Parathyroid adenoma (tissue), 2 donors: Measurements from ENCODE around the gene ARHGEF7.

Experiments used
- H2AFZ ChIP-seq: fragments of 300-600 bp; sonication (generic); one replicate; pipeline ENCODE4 v1.7.0; 2017; ENCODE audit warnings: antibody characterized with exemption, mild to moderate bottlenecking
- H3K27ac ChIP-seq: fragments of 300-600 bp; sonication (generic); one replicate; pipeline ENCODE4 v1.7.0; 2017
- H3K27me3 ChIP-seq: fragments of 300-600 bp; sonication (generic); one replicate; pipeline ENCODE4 v1.7.0; 2017; ENCODE audit warnings: low read length; ENCODE audit not compliant: control insufficient read depth, insufficient read depth
- H3K36me3 ChIP-seq: fragments of 300-600 bp; sonication (generic); one replicate; pipeline ENCODE4 v1.7.0; 2017; ENCODE audit warnings: low read length; ENCODE audit not compliant: control insufficient read depth, insufficient read depth
- H3K4me1 ChIP-seq: fragments of 300-600 bp; sonication (generic); one replicate; pipeline ENCODE4 v1.7.0; 2017; ENCODE audit warnings: control low read depth
- H3K4me2 ChIP-seq: fragments of 300-600 bp; sonication (generic); one replicate; pipeline ENCODE4 v1.7.0; 2017; ENCODE audit warnings: low read length
- H3K4me3 ChIP-seq: fragments of 300-600 bp; sonication (generic); one replicate; pipeline ENCODE4 v1.7.0; 2017; ENCODE audit warnings: low read depth, low read length
- H3K79me2 ChIP-seq: fragments of 300-600 bp; sonication (generic); one replicate; pipeline ENCODE4 v1.7.0; 2017; ENCODE audit warnings: control low read depth
- H3K9ac ChIP-seq: fragments of 300-600 bp; sonication (generic); one replicate; pipeline ENCODE4 v1.7.0; 2017; ENCODE audit warnings: mild to moderate bottlenecking
- H3K9me3 ChIP-seq: fragments of 300-600 bp; sonication (generic); one replicate; pipeline ENCODE4 v1.7.0; 2017; ENCODE audit warnings: low read length; ENCODE audit not compliant: control insufficient read depth
- CTCF ChIP-seq: fragments of 300-600 bp; sonication (generic); IDR thresholded peaks from one replicate; pipeline ENCODE4 v1.7.0; 2017; ENCODE audit warnings: antibody characterized with exemption, mild to moderate bottlenecking
- donor health status: primary hyperparathyroidism.

Gene ARHGEF7

GRCh38 chr13:111317042-111317550 is 202.0 kb downstream of the ARHGEF7 start:
- Histone ChIP-seq H3K27me3 (no peaks in the 10 kb centered on the region), H2AFZ (no peak overlapping the region), H3K9me3 (no peaks in the 10 kb centered on the region), H3K27ac (no peak overlapping the region), H3K9ac (no peak overlapping the region), H3K79me2 (no peaks in the 10 kb centered on the region), H3K4me1 (no peaks in the 10 kb centered on the region), H3K4me2 (no peak overlapping the region), H3K36me3 (no peaks in the 10 kb centered on the region), H3K4me3 (no peak overlapping the region)
- no peak for TF ChIP-seq CTCF

- Histone ChIP-seq H3K79me2 (no peaks in the 10 kb centered on the region), H3K27me3 (no peaks in the 10 kb centered on the region), H3K4me1 (no peaks in the 10 kb centered on the region), H3K9me3 (no peaks in the 10 kb centered on the region), H2AFZ (no peak overlapping the region), H3K27ac (no peak overlapping the region), H3K4me3 (no peak overlapping the region), H3K4me2 (no peak overlapping the region), H3K9ac (no peak overlapping the region), H3K36me3 (no peaks in the 10 kb centered on the region)
- no peak for TF ChIP-seq CTCF
These were observed 202.6 kb downstream of the ARHGEF7 start for GRCh38 chr13:111317571-111318345.

GRCh38 chr13:111318386-111318785 is 203.3 kb downstream of the ARHGEF7 start:
- Histone ChIP-seq H3K9ac (no peak overlapping the region), H3K27ac (no peak overlapping the region), H3K4me1 (no peaks in the 10 kb centered on the region), H3K4me2 (no peak overlapping the region), H2AFZ (no peak overlapping the region), H3K4me3 (no peak overlapping the region), H3K27me3 (no peaks in the 10 kb centered on the region), H3K9me3 (no peaks in the 10 kb centered on the region), H3K36me3 (no peaks in the 10 kb centered on the region), H3K79me2 (no peaks in the 10 kb centered on the region)
- TF ChIP-seq CTCF, result no peak

GRCh38 chr13:111319521-111319920 is 204.4 kb downstream of the ARHGEF7 start:
- H3K36me3 ChIP-seq, result no peaks in the 10 kb centered on the region
- TF ChIP-seq CTCF, result no peak
- no peak overlapping the region for H3K4me3 ChIP-seq

More at GRCh38 chr13:111319521-111319920, 204.4 kb downstream of the ARHGEF7 start:
- Histone ChIP-seq H3K9me3 (no peaks in the 10 kb centered on the region), H3K9ac (no peak overlapping the region), H3K27ac (no peak overlapping the region), H3K4me2 (no peak overlapping the region), H3K4me1 (no peaks in the 10 kb centered on the region), H3K27me3 (no peaks in the 10 kb centered on the region), H3K79me2 (no peaks in the 10 kb centered on the region), H2AFZ (no peak overlapping the region)
